HG03039 (cell line): ENCODE results near the gene INAFM2.

Experiments
- ATAC-seq: cut with Tn5 transposase; IDR thresholded peaks from one replicate; pipeline ENCODE4 v1.9.1; 2021; ENCODE audit warnings: mild to moderate bottlenecking, moderate library complexity; ENCODE audit not compliant: unreplicated experiment

INAFM2 gene

GRCh38 chr15:40358471-40359353 is 35.2 kb downstream of the INAFM2 start:
- peak; percentile 13 for ATAC-seq

DNA sequence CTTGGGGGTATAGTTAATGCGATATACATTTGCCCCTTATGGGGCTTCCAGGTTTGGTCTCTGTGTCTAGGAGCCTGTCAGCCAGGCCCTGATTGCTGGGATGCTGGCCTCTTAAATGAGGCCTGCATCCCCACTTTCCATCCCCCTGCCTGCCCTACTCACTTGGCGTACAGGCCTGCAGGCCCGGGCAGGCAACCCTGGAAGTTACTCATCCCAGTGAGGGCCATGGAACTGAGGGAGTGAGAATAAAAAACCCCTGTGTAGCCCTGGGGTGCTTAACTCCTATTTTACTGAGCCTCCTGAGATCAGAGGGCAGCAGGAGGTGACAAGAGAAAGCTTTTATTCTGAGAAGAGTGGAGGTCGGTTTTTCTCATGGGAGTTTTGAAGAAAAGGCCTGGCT is 36.5 kb downstream of the INAFM2 start:
- no peak for ATAC-seq

- no peak for ATAC-seq
Measured at GRCh38 chr15:40361640-40362039, 38.1 kb downstream of the INAFM2 start.

- no peak for ATAC-seq
Measured at GRCh38 chr15:40363611-40364010, 40.1 kb downstream of the INAFM2 start.

- ATAC-seq = no peak
Measured at GRCh38 chr15:40364251-40364650, 40.8 kb downstream of the INAFM2 start.

DNA sequence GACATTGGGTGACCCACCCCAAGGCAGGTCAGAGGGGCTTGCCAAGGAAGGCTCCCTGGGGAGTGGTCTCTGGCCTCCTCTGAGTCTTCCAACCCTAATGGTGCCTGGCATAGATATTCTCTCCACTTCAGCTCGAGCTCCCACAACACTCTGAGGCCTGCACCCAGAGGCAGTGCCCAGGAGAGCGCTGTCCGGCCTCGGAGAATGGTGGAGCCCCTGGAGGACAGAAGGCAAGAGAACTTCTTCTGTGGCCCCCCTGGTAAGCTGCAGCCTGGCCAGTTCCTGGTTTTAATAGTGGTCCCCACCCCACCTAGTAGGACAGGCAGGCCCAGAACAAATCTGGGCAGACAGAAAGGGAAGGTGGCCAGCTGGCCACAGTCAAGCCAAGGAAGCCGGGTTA is 41.5 kb downstream of the INAFM2 start:
- no peak for ATAC-seq

- ATAC-seq = no peak
Measured at GRCh38 chr15:40365624-40366456, 42.3 kb downstream of the INAFM2 start.

DNA sequence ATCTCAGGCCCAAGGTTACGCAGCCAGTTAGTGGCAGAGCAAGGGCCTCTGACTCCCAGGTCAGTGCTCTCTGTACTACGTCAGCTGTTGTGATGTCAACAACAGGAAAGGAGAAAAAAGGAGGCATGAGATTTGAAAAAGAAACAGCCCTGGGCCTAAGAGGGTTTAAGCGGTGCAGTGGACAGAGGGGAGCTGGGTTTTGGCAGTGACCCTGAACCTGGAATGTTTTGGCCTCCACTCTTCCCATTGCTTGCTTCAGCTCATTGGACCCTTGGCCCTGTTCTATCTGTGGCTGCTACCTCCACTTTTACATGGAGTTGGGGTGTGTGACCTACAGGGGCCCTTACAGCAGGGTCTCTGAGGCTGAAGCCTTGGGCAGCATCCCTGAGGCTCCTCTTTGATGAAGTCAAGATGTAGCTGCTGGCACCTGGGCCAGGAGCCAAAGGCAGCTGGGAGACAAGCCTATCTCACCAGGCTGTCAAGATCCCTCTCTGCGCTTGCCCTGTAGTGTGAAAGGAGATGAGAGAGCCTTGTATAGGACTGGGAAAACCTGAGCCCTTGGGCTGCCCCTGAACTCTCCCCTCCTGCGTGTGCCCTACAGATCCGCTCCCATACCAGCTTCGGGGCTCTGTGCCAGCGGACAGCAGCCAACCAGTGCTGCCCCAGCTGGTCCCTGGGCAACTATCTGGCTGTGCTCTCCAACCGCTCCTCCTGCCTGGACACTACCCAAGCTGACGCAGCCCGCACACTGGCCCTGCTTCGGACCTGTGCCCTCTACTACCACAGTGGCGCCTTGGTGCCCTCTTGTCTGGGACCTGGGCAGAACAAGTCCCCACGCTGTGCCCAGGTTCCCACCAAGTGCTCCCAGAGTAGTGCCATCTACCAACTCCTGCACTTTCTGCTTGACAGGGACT is 43.2 kb downstream of the INAFM2 start:
- no peak for ATAC-seq

DNA sequence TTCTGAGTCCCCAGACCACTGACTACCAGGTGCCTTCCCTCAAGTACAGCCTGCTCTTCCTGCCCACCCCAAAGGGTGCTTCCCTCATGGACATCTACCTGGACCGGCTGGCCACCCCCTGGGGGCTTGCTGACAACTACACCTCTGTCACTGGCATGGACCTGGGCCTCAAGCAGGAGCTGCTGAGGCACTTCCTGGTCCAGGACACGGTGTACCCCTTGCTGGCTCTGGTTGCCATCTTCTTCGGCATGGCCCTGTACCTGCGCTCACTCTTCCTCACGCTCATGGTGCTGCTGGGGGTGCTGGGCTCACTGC is 43.8 kb downstream of the INAFM2 start:
- no peak for ATAC-seq

- ATAC-seq = no peak
Measured at GRCh38 chr15:40367686-40368611, 44.5 kb downstream of the INAFM2 start.

DNA sequence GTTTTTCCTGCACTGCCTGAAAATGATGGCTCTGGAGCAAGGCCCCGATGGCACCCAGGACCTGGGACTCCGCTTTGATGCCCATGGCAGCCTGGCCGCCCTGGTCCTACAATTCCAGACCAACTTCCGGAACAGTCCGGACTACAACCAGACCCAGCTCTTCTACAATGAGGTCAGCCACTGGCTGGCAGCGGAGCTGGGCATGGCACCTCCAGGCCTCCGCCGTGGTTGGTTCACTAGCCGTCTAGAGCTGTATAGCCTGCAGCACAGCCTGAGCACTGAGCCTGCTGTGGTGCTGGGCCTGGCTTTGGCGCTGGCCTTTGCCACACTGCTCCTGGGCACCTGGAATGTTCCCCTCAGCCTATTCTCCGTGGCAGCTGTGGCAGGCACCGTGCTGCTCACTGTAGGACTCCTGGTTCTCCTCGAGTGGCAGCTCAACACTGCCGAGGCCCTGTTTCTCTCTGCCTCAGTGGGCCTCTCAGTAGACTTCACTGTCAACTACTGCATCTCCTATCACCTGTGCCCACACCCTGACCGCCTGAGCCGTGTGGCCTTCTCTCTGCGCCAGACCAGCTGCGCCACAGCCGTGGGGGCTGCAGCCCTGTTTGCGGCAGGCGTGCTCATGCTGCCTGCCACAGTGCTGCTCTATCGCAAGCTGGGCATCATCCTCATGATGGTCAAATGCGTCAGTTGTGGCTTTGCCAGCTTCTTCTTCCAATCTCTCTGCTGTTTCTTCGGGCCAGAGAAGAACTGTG is 45.4 kb downstream of the INAFM2 start:
- ATAC-seq = no peak

DNA sequence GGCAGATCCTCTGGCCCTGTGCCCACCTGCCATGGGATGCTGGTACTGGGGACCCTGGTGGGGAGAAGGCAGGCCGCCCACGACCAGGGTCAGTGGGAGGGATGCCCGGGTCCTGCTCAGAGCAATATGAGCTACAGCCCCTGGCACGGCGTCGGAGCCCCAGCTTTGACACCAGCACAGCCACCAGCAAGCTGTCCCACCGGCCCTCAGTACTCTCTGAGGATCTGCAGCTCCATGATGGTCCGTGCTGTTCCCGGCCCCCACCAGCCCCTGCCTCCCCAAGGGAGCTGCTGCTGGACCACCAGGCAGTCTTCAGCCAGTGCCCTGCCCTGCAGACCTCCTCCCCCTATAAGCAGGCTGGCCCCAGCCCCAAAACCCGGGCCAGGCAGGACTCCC is 46.0 kb downstream of the INAFM2 start:
- ATAC-seq = no peak

GRCh38 chr15:40369971-40370370 is 46.5 kb downstream of the INAFM2 start:
- ATAC-seq = no peak

GRCh38 chr15:40372981-40373380 is 49.5 kb downstream of the INAFM2 start:
- no peak for ATAC-seq
